Adrenal gland (tissue), 12 donors: ENCODE measurements around the gene MAD1L1. TPM values are rescaled to one million over a fixed set of nuclear protein-coding genes. Genes with fewer than 3 reads are reported as not detected.

ENCODE experiments used
- DNase-seq, 7 donors: peaks; one replicate each; pipeline ENCODE4 v3.0.0-alpha.2; 2019 to 2020
- H3K27ac ChIP-seq, 5 donors: fragments of 200-600 bp; sonication (generic) in 4 of 5; 1 replicate in 3 of 5; 2 replicates in 2 of 5; pipeline versions ENCODE4 v1.5.1 to v1.8.0; 2016 to 2020; ENCODE audit warnings: mild to moderate bottlenecking in 1 of 5
- H3K27me3 ChIP-seq: fragments of 200-600 bp; 2 replicates; pipeline ENCODE4 v1.8.0; 2021
- H3K36me3 ChIP-seq, 2 donors: fragments of 200-600 bp; replicated peaks in 1 of 2; 1 replicate in 1 of 2; 2 replicates in 1 of 2; pipeline versions ENCODE4 v1.5.1 to v1.8.0; 2018 to 2022
- H3K4me1 ChIP-seq, 2 donors: fragments of 200-600 bp; replicated peaks in 1 of 2; 1 replicate in 1 of 2; 2 replicates in 1 of 2; pipeline versions ENCODE4 v1.5.1 to v1.8.0; 2018 to 2021
- H3K4me3 ChIP-seq, 4 donors: fragments of 200-600 bp; sonication (generic) in 3 of 4; one replicate each; pipeline ENCODE4 v1.5.1; 2016 to 2018
- H3K9me3 ChIP-seq, 3 donors: fragments of 200-600 bp; sonication (generic) in 1 of 3; replicated peaks in 1 of 3; 1 replicate in 2 of 3; 2 replicates in 1 of 3; pipeline versions ENCODE4 v1.5.1 to v1.8.0; 2016 to 2021
- CTCF ChIP-seq, 6 experiments: fragments of 450-650 bp in 4 of 6; fragments of 200-600 bp in 2 of 6; sonication (generic) in 1 of 6; IDR thresholded peaks; 1 replicate in 5 of 6; 2 replicates in 1 of 6; pipeline versions ENCODE4 v1.5.1 to v1.8.0; 2016 to 2021; ENCODE audit warnings: antibody characterized with exemption in 6 of 6, mild to moderate bottlenecking in 2 of 6, moderate library complexity in 1 of 6
- POLR2A ChIP-seq, 2 donors: fragments of 450-650 bp; IDR thresholded peaks; one replicate each; pipeline ENCODE4 v1.6.1; 2017; ENCODE audit warnings: antibody characterized with exemption in 2 of 2, mild to moderate bottlenecking in 2 of 2, moderate library complexity in 1 of 2
- WGBS, 4 donors: extraction: QIAGEN DNeasy Blood & Tissue Kit in 2 of 4; methylation state at CpG; one replicate each; pipeline versions ENCODE4 v1.1.5 to v1.1.7; 2013 to 2017; 5-methylcytosine and 5-hydroxymethylcytosine counted together
- intact Hi-C, 2 donors: fragments of 100-400 bp; cut with DNase I; formaldehyde crosslinking; loops; one replicate each; pipeline versions ENCODE4 v1.14.1 to v1.15.0; 2022 to 2023
- polyA plus RNA-seq, 3 donors: library from polyadenylated mRNA; stranded (reverse); fragments of 200-250 nt in 2 of 3; fragments of 350-450 nt in 1 of 3; fragmentation: Illumina TruSeq in 1 of 3; extraction: RNeasy Lipid Tissue Mini Kit (QIAGEN cat#74804) in 1 of 3; gene quantifications; one replicate each; pipeline ENCODE4 v1.2.3, GENCODE V29; 2013 to 2014
- total RNA-seq, 9 donors: library from RNA; depleted of rRNA in 4 of 9; stranded (reverse); fragments of >200 nt in 4 of 9; fragments of 120-200 nt in 1 of 9; fragmentation: NEBNext Ultra II Directional in 1 of 9; extraction: Animal tissue kit (Norgen Biotek cat#: 25700) in 1 of 9; gene quantifications; one replicate each; pipeline versions ENCODE4 v1.1.0 to v1.2.4, GENCODE V29; 2013 to 2023
- donor health status: healthy with polysubstance abuse.
- donor health status: Bipolar disorder and iron deficiency.
- donor health status: DM: yes; HTN: yes; CAD: no.
- donor health status: DM: no; HTN: no; CAD: no.
- donor health status: DM: no; HTN: no; CAD: no.
- donor health status: DM: yes; HTN: yes; CAD: no.

The MAD1L1 gene
- total and polyA plus RNA-seq, 12 donors: 6.7 to 87.7 (median 28.9) TPM

GRCh38 chr7:2140216-2141020, 92.3 kb downstream of the MAD1L1 start:
- intact Hi-C loops: no loop called here
- 86 to 93% (median 91%) methylated on average over 9 to 21 of the region's 21 CpGs for WGBS, 4 donors
- no peak overlapping the region for H3K27ac ChIP-seq
- no peaks in the 10 kb centered on the region for H3K9me3 ChIP-seq
- H3K4me1 ChIP-seq: no peaks in the 10 kb centered on the region
- no peak for DNase-seq
- no peak overlapping the region for H3K4me3 ChIP-seq
- no peaks in the 10 kb centered on the region for H3K27me3 ChIP-seq
- H3K36me3 ChIP-seq: no peaks in the 10 kb centered on the region
- TF ChIP-seq POLR2A (IDR thresholded peaks at IDR 0.05) (no peak), CTCF (IDR thresholded peaks at IDR 0.05) (no peak)

GRCh38 chr7:2139004-2139699, 93.6 kb downstream of the MAD1L1 start:
- H3K27ac ChIP-seq: no peak overlapping the region
- no peaks in the 10 kb centered on the region for H3K4me1 ChIP-seq
- no peaks in the 10 kb centered on the region for H3K36me3 ChIP-seq
- WGBS, 4 donors: 87 to 92% (median 90%) methylated on average over 7 to 20 of the region's 20 CpGs
- TF ChIP-seq CTCF (IDR thresholded peaks at IDR 0.05) (no peak), POLR2A (IDR thresholded peaks at IDR 0.05) (no peak)
- H3K9me3 ChIP-seq: no peaks in the 10 kb centered on the region
- H3K27me3 ChIP-seq: no peaks in the 10 kb centered on the region
- DNase-seq: no peak
- intact Hi-C loops: no loop called here
- H3K4me3 ChIP-seq: no peak overlapping the region

GRCh38 chr7:2138146-2138765, 94.5 kb downstream of the MAD1L1 start:
- peak in 3 of 7 donors; percentile 24 to 63 (median 33) for DNase-seq
- TF ChIP-seq CTCF (IDR thresholded peaks at IDR 0.05): no peak
- TF ChIP-seq POLR2A (IDR thresholded peaks at IDR 0.05): no peak
- intact Hi-C loops: no loop called here
- H3K36me3 ChIP-seq: no peaks in the 10 kb centered on the region
- H3K9me3 ChIP-seq: no peaks in the 10 kb centered on the region
- WGBS, 4 donors: 59 to 80% (median 75%) methylated on average over 13 to 17 of the region's 17 CpGs
- no peaks in the 10 kb centered on the region for H3K4me1 ChIP-seq
- H3K27me3 ChIP-seq: no peaks in the 10 kb centered on the region
- H3K27ac ChIP-seq: no peak overlapping the region
- no peak overlapping the region for H3K4me3 ChIP-seq

GRCh38 chr7:2134740-2135139, 98.0 kb downstream of the MAD1L1 start:
- WGBS, 4 donors: 91 to 98% (median 96%) methylated on average over 5 of the region's 5 CpGs
- H3K27me3 ChIP-seq: no peaks in the 10 kb centered on the region

More at GRCh38 chr7:2134740-2135139, 98.0 kb downstream of the MAD1L1 start:
- Histone ChIP-seq H3K27ac (no peak overlapping the region), H3K4me1 (no peaks in the 10 kb centered on the region), H3K36me3 (no peaks in the 10 kb centered on the region), H3K9me3 (no peaks in the 10 kb centered on the region), H3K4me3 (no peak overlapping the region)
- TF ChIP-seq CTCF (IDR thresholded peaks at IDR 0.05) (no peak), POLR2A (IDR thresholded peaks at IDR 0.05) (no peak)
- no peak for DNase-seq
- intact Hi-C loops: no loop called here
